GM21619 (cell line): Measurements from ENCODE around the gene AMBN.
"Not testable (repeated sequence)": the region's sequence is repeated elsewhere in the genome, so short reads cannot be mapped to it uniquely, and the experiment has no call there.

Experiments
- ATAC-seq: cut with Tn5 transposase; IDR thresholded peaks from one replicate; pipeline ENCODE4 v1.9.1; 2021; ENCODE audit not compliant: unreplicated experiment

Gene AMBN

DNA sequence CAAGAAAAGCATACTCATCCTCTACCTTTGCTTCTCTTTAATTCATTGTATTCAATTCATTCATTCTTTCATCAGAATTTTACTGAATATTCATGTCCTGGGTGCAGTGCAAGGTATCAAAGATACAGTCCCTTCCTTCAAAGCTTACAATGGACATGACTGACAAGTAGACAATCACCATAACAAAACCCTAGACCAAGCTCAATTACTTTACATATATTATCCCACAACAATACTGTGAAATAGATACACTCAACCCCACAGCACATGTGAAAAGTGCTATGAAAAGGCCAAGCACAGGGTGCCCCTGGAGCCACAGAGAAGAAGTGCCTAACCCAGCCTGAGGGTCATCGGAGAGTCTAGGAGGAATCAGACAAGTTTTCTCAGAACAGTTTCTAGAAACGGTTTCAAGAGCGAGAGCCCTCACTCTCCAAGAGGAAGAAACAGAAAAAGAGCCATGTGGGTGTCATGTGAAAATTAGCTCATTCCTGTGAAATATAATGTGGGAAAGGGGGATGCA, 15.3 kb downstream of the AMBN start:
- no peak for ATAC-seq

GRCh38 chr4:70608324-70608723, 16.3 kb downstream of the AMBN start:
- no peak for ATAC-seq

- peak; percentile 67 for ATAC-seq
Observed at GRCh38 chr4:70613306-70614183, 21.5 kb downstream of the AMBN start.

GRCh38 chr4:70614184-70614555, 22.1 kb downstream of the AMBN start:
- ATAC-seq: no peak

- ATAC-seq: no peak
Observed at GRCh38 chr4:70619288-70619687, 27.2 kb downstream of the AMBN start.

GRCh38 chr4:70619778-70620177, 27.7 kb downstream of the AMBN start:
- ATAC-seq: no peak

DNA sequence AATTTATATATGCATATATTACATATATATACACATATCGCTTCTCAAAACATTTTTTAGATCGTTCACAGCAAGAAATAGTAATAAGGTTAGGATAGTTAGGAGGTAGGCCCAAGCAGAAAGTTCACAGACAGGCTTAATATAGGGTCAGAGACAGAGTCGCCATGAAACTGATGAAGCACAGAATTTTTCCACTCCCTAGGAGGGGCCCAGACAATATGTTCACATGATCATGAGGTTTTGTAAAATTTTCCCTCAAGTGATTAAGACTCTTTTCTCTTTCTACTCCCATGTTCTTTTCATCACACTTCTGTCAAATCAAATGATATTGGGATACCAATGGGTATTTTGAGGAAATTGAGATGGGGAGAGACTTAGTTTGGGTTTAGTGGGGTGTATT, 31.3 kb downstream of the AMBN start:
- no peak for ATAC-seq

DNA sequence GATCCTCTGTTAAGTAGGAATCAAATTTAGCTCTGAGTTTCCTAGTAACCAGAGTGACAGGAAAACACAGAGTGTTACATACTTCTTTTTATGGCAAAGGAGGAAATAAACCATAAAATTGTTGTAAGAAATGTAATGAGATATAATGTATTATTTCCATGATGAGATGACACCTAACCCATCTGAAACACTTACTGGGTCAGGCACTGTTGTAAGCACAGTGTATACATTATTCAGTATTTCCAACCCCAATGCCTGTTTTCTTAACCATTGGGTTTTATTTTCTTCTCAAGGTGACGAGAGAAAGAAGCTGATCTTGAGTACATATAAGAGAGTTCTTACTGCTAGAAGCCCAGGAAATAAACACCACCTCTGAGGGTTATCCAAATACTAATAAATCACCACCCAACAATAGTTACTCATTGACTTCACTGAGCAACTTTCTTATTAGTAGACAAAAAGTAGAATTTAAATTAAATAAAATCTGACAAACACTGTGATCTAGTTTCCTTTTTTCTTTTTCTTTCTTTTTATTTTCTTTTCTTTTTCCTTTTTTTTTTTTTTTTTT, 32.3 kb downstream of the AMBN start:
- ATAC-seq: no peak

DNA sequence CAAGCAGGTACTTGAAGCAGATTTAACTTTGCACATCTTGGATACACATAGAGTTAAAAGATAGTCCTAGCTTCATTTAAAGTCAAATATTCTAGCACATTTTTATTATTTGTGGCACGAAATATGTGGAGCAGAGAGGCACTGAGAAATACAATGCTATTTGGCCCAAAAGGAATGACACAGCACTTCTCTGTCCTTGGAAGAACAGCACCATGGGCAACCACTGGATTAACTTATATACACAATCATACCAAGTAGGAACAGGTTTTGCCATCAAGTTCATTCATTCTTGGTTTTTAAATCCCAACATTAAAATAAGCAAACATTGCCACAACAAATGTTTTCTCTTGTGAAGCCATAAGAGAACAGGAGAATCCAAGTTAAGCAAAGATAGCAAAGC, 35.6 kb downstream of the AMBN start:
- ATAC-seq: no peak

- no peak for ATAC-seq
Observed at GRCh38 chr4:70628444-70628843, 36.4 kb downstream of the AMBN start, which contains the start of gene ENAM. ENAM (plus strand) TSS chr4:70628744; CDS start chr4:70629501, 757 bp downstream.

DNA sequence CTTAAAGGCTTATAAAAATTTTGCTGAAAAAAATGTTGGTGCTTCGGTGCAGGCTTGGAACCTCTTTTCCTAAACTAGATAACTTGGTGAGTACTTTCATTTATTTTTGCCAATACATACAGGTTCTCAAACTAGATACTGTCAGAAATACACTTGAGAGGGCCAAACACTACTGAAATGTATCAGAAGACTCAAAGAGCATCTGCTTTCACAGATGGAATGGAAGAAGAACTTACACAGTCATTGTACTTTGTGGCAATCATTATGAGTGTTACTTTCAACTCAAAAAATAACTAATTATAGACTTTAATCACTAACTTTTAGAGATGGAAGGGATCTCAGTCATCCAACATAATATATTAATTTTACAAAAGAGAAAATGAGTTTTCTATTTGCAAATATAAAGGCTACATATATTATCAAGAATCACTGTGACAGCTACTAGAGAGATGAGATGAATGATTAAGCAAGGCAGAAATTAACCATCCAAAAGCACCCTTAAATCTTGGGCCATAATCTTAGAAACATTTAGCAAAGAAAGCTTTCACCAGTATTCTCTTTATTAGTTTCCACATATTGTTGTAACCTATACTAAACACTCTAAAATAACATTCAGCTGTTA, 37.5 kb downstream of the AMBN start:
- no peak for ATAC-seq

DNA sequence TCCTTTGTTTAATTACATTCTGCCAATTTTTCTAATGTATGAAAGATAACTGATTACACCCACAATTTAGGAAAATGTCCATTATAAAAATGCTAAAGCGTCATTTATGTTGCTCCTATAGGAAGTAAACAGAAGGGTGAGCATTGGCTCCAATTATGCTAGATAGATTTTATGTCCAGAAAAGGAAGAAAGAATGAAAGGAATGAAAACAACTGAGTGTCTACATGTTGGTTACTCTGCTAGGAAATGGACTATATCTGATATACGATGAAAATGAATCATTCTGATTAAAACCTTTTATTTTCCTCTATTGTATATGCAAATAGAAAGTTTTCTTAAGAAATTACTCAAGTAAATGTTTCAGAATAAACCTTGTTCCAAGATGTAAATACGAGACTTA, 38.1 kb downstream of the AMBN start:
- no peak for ATAC-seq

GRCh38 chr4:70632028-70632427, 40.0 kb downstream of the AMBN start:
- no peak for ATAC-seq

DNA sequence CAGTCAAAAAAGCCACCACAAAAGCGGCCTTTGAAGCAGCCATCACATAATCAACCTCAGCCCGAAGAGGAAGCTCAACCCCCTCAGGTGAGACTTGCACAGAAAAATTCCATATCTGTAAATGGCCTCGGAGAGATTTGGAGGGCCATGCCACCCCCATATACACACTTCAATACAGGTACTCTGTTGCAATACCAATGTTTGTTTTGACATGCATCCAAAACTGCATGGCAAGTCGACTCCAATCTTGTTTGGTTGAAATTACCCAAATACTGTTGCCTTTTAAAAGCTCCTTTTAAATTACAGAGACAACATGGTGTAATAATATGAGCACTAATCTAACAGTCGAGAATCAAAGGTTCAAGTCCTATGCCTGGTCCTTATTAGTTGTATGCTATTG, 42.4 kb downstream of the AMBN start:
- ATAC-seq: no peak

DNA sequence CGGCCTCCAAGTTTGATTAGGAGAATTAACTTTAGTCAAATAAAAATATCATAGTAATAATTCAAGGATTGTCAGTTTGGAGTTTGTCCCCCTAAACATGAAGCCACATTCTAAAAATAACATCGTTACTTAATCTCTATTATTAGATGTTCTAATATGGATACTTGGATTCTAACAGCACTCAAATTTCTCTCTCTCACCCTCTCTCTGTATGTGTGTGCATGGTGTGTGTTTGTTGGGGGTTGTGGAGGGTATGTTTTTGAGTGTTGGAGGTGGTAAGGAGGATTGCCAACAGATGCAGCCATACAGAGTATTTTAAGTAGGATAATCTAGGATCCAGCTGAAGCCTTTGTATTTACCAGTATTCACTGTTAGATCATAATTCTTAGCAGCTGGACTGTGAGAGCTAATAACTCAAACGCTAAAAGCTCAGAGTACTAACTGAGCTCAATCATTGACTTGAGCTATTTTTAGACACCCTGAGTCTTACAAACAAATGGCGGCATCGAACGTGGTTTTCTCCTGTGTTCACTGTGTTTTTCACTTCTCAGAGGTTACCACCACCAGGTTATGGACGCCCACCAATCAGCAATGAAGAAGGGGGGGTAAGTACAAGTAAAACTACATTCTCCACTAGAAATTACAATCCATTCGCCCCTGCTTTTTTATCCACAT, 45.3 kb downstream of the AMBN start:
- ATAC-seq: peak; percentile 69

GRCh38 chr4:70640192-70640591, 48.1 kb downstream of the AMBN start:
- ATAC-seq: no peak

DNA sequence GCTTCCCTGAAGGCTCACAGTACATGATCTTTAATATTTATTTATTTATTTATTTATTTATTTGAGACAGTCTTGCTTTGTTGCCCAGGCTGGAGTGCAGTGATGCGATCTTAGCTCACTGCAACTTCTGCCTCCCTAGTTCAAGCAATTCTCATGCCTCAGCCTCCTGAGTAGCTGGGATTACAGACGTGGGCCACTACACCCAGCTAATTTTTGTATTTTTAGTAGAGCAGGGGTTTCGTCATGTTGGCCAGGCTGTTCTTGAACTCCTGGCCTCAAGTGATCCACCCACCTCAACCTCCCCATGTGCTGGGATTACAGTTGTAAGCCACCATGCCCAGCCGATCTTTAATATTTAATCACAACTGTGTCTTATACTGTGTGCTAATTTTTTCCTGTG, 58.7 kb downstream of the AMBN start:
- not testable (repeated sequence) for ATAC-seq

DNA sequence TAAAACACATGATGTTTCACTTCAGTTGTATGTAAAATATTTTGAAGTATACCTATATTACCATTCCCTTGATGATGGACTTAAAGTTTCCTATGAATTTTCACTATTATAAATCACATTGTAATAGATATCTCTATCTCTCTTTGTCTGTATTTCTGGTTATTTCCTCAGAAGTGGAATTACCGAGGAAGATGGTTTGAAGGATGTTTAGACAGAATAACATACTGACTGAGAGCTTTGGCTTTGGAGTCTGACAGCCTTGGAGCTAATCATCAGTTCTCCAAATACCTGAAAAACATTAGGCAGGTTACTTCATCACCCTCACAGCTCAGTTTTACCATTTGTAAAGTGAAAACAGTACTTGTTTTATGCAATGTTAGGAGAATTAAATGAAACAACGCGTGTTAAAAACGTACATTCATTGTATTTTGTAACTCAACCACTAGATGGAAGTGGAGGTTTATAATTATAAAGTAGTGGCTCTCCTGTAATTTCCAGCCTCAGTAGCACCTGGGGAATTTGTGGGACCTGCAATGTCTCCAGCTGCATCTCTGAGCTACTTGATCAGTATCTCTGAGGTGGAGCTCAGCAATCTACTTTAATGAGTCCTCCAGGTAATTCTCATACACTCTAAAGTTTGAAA, 59.9 kb downstream of the AMBN start:
- ATAC-seq: no peak

DNA sequence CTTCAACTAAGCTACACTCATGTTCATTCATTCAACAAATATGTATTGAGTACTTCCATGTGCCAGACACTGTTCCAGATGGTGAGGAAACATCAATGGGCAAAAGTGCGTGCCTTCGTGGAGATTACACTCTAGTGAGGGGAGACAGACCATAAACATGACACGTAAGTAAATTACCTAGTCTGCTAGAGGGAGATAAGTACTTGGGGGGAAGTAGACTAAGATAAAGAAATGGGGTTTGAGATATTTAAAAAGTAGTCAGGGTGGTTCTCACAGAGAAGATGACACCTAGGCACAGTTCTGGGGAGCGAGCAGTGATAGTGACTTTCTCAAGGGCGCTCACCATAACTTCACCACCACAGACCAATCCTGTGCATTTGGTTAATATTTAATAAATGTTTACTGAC, 62.6 kb downstream of the AMBN start:
- no peak for ATAC-seq
